Mesothelial cell of epicardium (in vitro differentiated cells): ENCODE data around the gene EXOC6. TPM values are rescaled to one million over a fixed set of nuclear protein-coding genes. Genes with fewer than 3 reads are reported as not detected.

Experiments used
- DNase-seq, 2 experiments: peaks; one replicate each; pipeline ENCODE4 v3.0.0; 2021; ENCODE audit warnings: low spot score in 2 of 2; ENCODE audit not compliant: unreplicated experiment in 2 of 2
- H3K27ac Mint-ChIP-seq: 2 replicates; pipeline ENCODE4 v1.8.0; 2021; ENCODE audit warnings: mixed read lengths
- H3K27me3 Mint-ChIP-seq: 2 replicates; pipeline ENCODE4 v1.8.0; 2021; ENCODE audit warnings: low read depth, mixed read lengths
- H3K36me3 Mint-ChIP-seq: 2 replicates; pipeline ENCODE4 v1.8.0; 2021; ENCODE audit warnings: mixed read lengths
- H3K4me1 Mint-ChIP-seq: 2 replicates; pipeline ENCODE4 v1.8.0; 2021; ENCODE audit warnings: mixed read lengths
- H3K4me3 Mint-ChIP-seq: 2 replicates; pipeline ENCODE4 v1.8.0; 2021; ENCODE audit warnings: mild to moderate bottlenecking, moderate library complexity, mixed read lengths
- H3K9me3 Mint-ChIP-seq: 2 replicates; pipeline ENCODE4 v1.8.0; 2021; ENCODE audit warnings: mixed read lengths
- total RNA-seq: library from RNA; stranded (reverse); gene quantifications from 3 replicates; pipeline ENCODE4 v1.2.1, GENCODE V29; 2021
- TF ChIP-seq, protein P1 (sequence below): fragments of 200-600 bp; sonication (generic); IDR thresholded peaks from one replicate; pipeline ENCODE4 v1.5.0; 2021; ENCODE audit warnings: antibody characterized with exemption; ENCODE audit not compliant: unreplicated experiment

EXOC6 gene
- total RNA-seq, 1 donor from 2014 or later, result 11.6 TPM

DNA sequence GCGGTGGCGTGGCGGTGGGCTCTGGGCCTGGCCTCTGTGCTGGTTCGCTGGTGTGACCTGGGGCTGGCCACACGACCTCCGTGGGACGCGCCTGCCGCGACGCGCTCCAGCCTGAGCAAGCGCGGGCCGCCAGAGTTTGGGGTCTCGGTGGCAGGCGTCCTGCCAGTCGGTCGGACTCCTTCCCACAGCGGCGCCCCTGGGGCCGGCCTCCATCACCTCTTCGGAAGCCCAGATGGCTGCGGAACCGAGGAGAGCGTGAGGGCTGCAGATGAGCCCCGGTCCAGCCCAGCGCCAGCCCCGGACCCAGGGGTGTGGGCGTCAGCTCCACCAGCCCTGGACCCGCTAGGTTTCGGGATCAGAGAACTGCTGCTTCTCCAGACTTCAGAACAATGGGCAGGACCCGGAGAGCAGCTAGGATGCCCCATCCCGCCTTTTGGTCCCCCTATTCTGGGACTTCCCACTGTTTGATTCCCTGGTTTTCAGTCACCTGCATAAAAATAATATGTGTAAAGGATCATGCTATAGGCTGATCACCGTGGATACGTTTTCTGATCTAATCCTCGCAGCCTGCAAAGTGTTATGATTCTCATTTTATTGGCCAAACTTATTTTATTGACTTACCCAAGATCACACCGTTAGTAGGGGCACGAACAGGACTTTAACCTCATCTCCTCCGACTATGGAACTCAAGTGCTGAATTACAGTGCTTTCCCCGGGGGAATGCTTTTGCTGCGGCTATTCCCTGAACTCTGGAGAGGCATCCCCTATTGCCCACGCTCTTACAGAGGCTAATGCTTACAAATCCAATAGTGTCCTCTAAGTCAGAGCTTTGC, 215.0 kb downstream of the EXOC6 start:
- Mint-ChIP-seq H3K4me3 (peak overlapping the region; percentile 23), H3K27me3 (peaks cover 84% of the 10 kb centered on the region)

DNA sequence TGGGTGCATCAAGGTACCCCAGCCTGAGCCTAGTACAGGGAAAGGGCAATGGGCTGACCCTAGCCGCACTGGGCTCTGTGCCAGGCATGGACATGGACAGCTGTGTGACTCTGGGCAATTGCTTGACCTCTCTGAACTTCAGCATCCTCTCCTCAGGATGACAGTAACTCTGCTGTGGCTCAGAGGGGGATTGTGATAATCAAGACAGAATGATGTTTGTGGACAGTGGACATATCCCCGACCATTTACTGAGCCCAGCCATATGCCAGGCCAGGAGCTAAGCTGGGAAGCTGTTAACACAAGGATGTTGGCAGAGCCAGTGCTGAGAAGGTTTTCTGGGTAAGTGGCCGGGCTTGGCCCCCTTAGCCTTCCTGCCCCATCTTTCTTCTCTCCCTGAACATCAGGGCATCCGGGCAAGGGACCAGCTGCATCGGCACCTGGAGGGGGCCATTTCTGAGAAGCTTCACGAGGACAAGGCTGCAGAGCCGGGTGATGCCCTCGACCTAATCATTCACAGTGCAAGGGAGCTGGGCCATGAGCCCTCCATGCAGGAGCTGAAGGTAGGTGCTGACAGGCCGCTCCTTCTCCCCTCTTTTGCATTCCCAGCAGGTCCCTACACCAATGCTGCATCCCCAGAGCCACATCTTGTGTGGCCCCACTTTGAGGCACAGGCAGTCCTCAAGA, 215.8 kb downstream of the EXOC6 start:
- Mint-ChIP-seq H3K36me3 (peaks cover 12% of the 10 kb centered on the region), H3K9me3 (no peaks in the 10 kb centered on the region), H3K4me3 (no peak overlapping the region), H3K27ac (no peak overlapping the region), H3K27me3 (peaks cover 86% of the 10 kb centered on the region), H3K4me1 (peaks cover 26% of the 10 kb centered on the region)
- TF ChIP-seq, protein P1, sequence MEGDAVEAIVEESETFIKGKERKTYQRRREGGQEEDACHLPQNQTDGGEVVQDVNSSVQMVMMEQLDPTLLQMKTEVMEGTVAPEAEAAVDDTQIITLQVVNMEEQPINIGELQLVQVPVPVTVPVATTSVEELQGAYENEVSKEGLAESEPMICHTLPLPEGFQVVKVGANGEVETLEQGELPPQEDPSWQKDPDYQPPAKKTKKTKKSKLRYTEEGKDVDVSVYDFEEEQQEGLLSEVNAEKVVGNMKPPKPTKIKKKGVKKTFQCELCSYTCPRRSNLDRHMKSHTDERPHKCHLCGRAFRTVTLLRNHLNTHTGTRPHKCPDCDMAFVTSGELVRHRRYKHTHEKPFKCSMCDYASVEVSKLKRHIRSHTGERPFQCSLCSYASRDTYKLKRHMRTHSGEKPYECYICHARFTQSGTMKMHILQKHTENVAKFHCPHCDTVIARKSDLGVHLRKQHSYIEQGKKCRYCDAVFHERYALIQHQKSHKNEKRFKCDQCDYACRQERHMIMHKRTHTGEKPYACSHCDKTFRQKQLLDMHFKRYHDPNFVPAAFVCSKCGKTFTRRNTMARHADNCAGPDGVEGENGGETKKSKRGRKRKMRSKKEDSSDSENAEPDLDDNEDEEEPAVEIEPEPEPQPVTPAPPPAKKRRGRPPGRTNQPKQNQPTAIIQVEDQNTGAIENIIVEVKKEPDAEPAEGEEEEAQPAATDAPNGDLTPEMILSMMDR, result no peak
- no peak for DNase-seq

More for the DNA sequence above, 215.0 kb downstream of the EXOC6 start:
- peaks cover 14% of the 10 kb centered on the region for H3K36me3 Mint-ChIP-seq
- H3K9me3 Mint-ChIP-seq, result no peaks in the 10 kb centered on the region
- peaks cover 22% of the 10 kb centered on the region for H3K4me1 Mint-ChIP-seq
- TF ChIP-seq, protein P1, result no peak
- no peak overlapping the region for H3K27ac Mint-ChIP-seq
- no peak for DNase-seq

DNA sequence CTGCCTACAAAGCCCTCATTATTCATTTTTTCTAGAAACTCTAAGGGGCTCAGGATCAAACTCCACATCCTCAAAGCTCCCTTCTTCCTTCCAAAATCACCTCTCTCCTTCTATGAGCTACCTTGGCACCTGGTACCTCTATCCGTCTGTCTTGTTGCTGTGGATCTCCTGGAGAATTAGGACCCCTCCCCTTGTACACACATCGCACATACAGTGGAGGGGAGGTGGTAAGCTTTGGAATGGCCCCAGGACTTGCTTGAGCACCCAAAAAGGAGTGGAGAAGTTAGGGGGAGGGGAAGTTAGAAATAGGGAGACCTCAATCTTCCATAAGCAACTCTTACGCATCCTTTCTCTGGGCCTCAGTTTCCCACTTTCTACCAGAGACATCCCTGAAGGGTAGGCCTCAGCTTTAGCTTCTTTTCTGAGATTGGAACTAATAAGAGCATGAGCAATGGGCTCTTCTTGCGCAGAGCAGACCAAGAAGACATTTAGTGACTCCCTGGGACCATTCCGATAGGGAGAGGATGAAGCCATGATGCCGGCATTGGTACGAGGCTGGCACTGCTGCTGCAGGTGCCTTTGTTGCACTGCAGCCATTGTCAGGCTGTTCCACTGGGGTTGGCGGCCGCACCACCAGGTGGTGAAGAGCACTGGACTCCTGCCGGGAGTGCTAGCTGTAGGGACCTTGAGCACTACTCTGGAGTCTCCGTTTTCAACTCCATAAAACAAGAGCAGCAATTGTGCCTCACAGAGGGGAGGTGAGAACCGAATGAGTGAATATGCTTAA, 216.7 kb downstream of the EXOC6 start:
- TF ChIP-seq, protein P1, result no peak
- no peak for DNase-seq
- Mint-ChIP-seq H3K4me3 (peak overlapping the region; percentile 67), H3K9me3 (no peaks in the 10 kb centered on the region), H3K36me3 (peaks cover 3% of the 10 kb centered on the region), H3K4me1 (peaks cover 23% of the 10 kb centered on the region), H3K27ac (no peak overlapping the region), H3K27me3 (peaks cover 85% of the 10 kb centered on the region)

DNA sequence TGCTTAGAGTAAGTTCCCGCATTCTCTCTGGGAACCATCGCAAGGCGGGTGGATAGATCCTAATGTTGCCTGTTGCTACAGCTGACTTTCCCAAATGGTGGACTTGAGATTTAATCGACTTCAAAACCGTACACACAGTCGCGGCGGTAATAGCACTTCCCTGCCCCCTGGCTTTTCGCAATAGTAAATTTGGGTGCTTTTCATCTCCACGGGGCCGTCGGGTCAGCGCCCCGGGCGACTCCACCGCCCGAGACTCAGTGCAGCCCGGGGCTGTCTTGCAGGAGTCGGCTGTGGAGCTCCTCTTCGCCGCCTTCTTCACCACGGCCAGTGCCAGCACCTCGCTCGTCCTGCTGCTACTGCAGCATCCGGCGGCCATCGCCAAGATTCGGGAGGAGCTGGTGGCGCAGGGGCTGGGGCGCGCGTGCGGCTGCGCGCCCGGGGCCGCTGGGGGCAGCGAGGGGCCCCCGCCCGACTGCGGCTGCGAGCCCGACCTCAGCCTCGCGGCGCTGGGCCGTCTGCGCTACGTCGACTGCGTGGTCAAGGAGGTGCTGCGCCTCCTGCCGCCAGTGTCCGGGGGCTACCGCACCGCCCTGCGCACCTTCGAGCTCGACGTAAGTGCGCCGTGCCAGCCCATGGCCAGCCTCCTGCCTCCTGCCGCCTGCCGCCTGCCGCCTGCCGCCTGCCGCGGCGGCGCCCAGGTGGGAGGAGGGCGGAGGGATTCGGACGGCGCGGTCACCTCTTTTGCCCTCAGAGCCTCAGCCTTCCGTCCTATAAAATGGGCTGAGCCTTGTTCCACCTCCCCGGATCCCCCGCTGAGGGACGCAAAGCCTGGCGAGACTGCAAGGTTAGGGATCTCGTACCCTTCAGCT, 217.6 kb downstream of the EXOC6 start:
- TF ChIP-seq, protein P1, result no peak
- Mint-ChIP-seq H3K27me3 (peaks cover 88% of the 10 kb centered on the region), H3K4me3 (peak overlapping the region; percentile 67), H3K9me3 (no peaks in the 10 kb centered on the region), H3K36me3 (peaks cover 2% of the 10 kb centered on the region), H3K27ac (no peak overlapping the region), H3K4me1 (peaks cover 27% of the 10 kb centered on the region)
- DNase-seq, result no peak

DNA sequence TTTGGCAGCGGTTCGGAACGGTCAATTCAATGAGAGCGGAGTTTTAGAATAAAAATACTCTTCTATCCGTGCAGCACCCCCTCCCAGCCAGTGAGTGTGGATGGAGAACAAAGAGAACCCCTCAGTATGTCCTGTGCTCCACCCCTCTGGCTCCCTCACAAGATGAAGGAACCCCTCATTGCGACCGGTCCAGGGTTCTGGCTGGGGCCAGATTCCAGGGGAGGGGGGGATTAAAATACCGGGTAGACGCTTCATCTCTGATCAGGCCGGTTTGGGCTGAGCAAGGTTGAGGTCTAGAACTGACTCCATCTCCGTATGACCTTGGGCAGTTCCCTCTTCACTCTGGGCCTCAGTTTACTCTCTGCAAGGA, 218.2 kb downstream of the EXOC6 start:
- H3K4me1 Mint-ChIP-seq, result peaks cover 31% of the 10 kb centered on the region
- TF ChIP-seq, protein P1, result no peak
- H3K36me3 Mint-ChIP-seq, result peaks cover 2% of the 10 kb centered on the region
- H3K4me3 Mint-ChIP-seq, result peak overlapping the region; percentile 44
- no peak overlapping the region for H3K27ac Mint-ChIP-seq
- no peaks in the 10 kb centered on the region for H3K9me3 Mint-ChIP-seq
- no peak for DNase-seq
- peaks cover 88% of the 10 kb centered on the region for H3K27me3 Mint-ChIP-seq
